Astrocyte (in vitro differentiated cells and primary cell): ENCODE measurements around the gene LCN1.

ENCODE experiments used
- CTCF ChIP-seq: IDR thresholded peaks from 2 replicates; pipeline ENCODE4 v1.5.1; 2011; ENCODE audit warnings: low read depth, mild to moderate bottlenecking, inconsistent platforms, low read length, moderate library complexity; ENCODE audit not compliant: insufficient read depth
- EZH2 ChIP-seq: IDR thresholded peaks from 2 replicates; pipeline ENCODE4 v1.6.1; 2012; ENCODE audit warnings: mild to moderate bottlenecking, low read length, inconsistent platforms; ENCODE audit not compliant: insufficient read depth

- TF ChIP-seq EZH2 (no peak), CTCF (no peak)
Measured at GRCh38 chr9:135509458-135509857, 11.8 kb upstream of the LCN1 start.
